GM15510 (cell line): Measurements from ENCODE around the gene ASNSD1.

ENCODE experiments used
- POLR2A ChIP-seq: IDR thresholded peaks from 3 replicates; pipeline ENCODE4 v1.6.1; 2011; ENCODE audit warnings: borderline replicate concordance; ENCODE audit not compliant: insufficient read length; ENCODE audit errors: extremely low read depth

The ASNSD1 gene

GRCh38 chr2:189633392-189633811 lies 27.9 kb upstream of the ASNSD1 start:
- TF ChIP-seq POLR2A = no peak

DNA sequence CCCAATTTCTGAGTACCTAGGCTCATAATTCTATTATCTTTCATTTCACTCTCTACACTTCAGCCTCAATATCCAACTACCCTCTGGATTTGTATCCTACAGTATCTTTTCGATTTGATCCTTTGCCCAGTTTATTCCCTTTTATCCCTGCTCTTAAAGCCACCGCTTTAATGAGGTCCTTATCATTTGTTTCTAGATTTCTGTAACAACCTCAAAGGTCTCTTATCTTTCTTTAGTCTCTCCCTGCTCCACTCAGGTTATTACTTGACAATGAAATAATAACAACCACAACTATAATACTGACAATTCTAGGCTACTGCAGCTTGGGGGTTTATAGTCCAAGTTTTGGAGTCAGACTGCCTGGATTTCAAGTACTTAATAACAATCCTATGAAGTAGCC lies 25.9 kb upstream of the ASNSD1 start:
- TF ChIP-seq POLR2A = no peak

DNA sequence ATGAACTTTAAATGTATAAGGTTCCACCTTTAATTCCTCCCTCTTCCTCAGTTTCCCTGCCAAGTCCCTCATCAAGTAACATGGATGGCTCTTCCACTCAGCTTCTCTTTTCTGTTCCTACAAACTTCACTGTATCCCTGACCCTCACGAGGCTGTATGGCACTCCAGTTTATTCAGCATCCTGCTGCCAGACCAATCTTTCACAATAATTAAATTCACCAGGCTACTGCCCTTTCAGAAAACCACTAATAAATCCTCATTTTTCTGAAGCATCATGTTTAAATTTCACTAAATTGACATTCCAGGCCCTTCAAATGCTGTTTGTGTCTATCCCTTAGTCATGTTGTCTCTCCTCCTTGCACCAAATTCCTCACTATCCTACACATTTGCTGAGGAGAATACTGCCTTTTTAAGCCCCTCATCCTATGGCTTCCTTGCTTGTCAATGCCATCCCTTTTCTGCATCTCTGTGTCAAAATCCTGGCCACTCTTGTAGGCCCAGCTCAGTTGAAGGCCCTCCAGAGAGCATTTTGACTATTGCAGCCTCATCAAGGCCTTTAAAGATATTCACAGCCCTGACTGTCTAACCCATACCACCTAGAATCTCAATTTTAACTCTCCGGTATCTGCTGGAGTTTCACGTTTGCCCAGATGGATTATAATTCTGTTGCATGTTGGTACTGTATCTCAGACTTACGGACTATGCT lies 22.8 kb upstream of the ASNSD1 start:
- no peak for TF ChIP-seq POLR2A

DNA sequence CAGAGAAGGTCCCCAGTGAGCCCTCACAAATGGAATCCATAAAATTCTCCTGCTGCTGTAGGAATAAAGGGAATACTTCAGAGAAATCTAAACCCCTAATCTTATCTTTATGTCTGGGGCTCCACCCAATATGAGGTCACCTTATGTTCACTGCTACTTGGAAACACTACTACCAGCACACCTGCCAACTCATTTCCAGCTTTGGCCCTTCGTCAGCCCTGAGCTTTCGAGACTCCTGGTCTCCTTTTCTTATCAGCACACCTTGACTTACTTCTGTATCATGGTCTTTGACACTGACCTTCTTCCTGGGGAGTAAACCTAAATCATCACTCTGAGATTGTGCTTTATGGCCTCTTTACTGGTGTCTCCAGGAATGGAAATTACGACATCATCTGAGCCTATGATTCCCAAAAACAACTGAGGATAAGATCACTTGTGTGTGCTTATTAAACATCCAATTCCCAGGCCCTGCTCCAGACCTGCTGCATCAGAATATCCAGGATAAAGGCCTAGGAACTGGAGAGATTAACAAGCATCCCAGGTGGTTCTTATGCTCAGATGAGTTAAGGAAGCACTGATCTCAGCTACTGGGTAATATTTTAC lies 22.2 kb upstream of the ASNSD1 start:
- TF ChIP-seq POLR2A = no peak

- TF ChIP-seq POLR2A = no peak
These were observed 20.3 kb upstream of the ASNSD1 start for GRCh38 chr2:189641002-189641401.

DNA sequence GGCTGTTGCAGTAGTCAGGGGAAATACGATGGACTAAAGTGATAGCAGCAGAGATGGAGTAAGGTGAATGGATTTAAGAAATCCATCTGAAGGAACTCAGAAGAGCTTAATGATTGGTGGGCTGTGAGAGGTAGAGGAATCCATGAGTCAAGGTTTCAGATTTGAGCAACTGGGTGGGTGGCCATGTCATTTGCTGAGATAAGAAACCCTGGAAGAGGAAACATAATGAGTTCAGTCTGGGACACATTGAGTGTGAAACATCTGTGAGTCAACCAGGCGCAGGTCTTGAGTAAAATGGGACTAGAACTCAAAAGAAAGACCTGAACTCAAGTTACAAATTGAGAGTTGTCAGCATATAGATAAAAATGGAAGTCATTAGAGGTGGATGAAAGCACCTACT lies 19.7 kb upstream of the ASNSD1 start:
- TF ChIP-seq POLR2A = no peak

- no peak for TF ChIP-seq POLR2A
These were observed 14.7 kb upstream of the ASNSD1 start for GRCh38 chr2:189646521-189646920.

- TF ChIP-seq POLR2A = no peak
These were observed 12.3 kb upstream of the ASNSD1 start for GRCh38 chr2:189648846-189649509.

GRCh38 chr2:189651284-189651683 lies 10.0 kb upstream of the ASNSD1 start:
- TF ChIP-seq POLR2A = no peak

GRCh38 chr2:189654641-189655040 lies 6.6 kb upstream of the ASNSD1 start:
- TF ChIP-seq POLR2A = no peak

GRCh38 chr2:189657867-189658266 lies 3.4 kb upstream of the ASNSD1 start:
- TF ChIP-seq POLR2A = no peak

DNA sequence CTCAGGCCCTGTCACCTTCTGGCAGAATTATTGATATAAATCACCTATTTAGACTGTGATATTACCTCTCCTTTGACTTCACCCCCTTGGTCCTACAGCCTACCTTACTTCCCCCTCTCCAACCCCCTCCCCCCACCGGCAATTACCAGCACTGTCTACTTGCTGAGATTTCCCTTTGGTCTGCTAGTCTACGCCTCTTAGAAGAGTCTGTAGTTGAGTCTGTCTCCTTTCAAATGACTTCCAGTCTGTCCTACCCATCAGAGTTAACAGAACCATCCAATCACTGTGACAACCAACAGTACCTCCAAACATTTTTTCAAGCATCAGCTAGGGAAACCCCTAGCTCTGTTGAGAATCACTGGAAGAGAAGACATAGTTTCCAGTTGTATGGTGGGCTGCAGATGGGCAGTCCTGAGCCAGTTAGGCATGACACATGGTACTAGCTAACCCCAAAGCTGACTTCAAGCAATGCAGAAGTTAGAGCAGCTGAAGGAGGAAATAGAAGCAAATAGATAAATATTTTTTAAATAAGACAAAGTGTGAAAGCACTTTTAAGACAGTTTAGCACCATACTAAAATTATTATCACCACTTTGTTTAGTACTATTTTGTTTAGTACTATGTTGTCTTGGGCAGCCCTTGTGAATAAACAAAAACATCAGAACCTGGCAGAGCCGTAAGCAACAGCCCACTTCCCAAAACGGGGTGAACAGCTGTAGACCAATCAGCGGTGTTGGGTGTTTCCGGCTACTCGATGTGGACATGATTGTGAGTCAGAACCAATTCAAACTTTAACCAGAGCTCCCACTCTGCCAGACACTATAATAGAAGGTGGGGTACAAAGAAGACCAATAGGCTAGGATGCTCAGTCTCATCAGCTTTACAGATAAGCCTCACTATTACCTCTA lies 2.7 kb upstream of the ASNSD1 start:
- TF ChIP-seq POLR2A = no peak

- TF ChIP-seq POLR2A = no peak
These were observed 1.5 kb upstream of the ASNSD1 start for GRCh38 chr2:189659734-189660133.

DNA sequence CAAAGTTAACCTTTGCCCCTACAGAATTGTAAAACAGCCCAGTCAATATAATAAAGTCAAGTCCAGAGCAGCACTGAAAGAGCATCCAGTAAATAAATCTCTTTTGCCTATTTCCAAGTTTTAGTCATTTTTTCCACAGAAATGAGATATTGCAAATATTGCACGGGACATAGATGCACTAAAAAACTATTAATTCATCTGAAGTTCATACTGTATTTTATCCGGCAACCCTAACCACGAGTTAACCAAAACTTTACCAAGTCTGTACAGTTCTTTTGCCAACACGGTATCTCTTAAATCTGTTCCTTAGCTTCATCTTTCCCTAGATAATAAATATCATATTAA lies 484 bp upstream of the ASNSD1 start:
- TF ChIP-seq POLR2A = no peak

DNA sequence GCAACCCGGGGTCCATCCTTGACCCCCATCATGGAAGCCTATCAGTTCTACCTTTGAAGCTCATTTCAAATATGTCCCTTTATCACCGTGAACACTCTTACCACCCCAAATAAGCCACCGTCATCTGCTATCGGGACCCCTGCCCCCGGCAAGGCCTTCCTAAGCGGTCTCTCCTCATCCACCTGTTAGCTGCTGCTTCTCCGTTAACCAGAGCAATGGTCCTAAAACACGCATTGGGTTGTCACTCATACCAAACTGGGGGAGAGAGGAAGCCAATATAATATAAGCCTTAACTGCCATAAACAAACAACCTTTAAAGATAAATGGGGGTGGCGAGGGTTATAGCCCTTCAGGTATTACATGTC lies 680 bp downstream of the ASNSD1 start:
- no peak for TF ChIP-seq POLR2A
